GM21717 (cell line): ENCODE measurements around the gene RNASEH1.
"Not testable (repeated sequence)": the region's sequence is repeated elsewhere in the genome, so short reads cannot be mapped to it uniquely, and the experiment has no call there.

Experiments used
- ATAC-seq: cut with Tn5 transposase; IDR thresholded peaks from one replicate; pipeline ENCODE4 v1.9.1; 2021; ENCODE audit warnings: mild to moderate bottlenecking, moderate library complexity; ENCODE audit not compliant: unreplicated experiment

Gene RNASEH1

GRCh38 chr2:3522961-3523421 lies 35.1 kb downstream of the RNASEH1 start:
- ATAC-seq = no peak

- ATAC-seq = no peak
Measured at GRCh38 chr2:3520591-3520990, 37.5 kb downstream of the RNASEH1 start.

GRCh38 chr2:3519255-3520205 lies 38.6 kb downstream of the RNASEH1 start, which contains the start of gene ADI1:
TSS of gene ADI1 (minus strand) at chr2:3519531. CDS start at chr2:3519487, 44 bp downstream.
- peak; percentile 71 for ATAC-seq

- peak; percentile 78 for ATAC-seq
Measured at GRCh38 chr2:3518496-3519254, 39.5 kb downstream of the RNASEH1 start.

- no peak for ATAC-seq
Measured at GRCh38 chr2:3517948-3518495, 40.1 kb downstream of the RNASEH1 start.

- no peak for ATAC-seq
Measured at GRCh38 chr2:3516831-3517230, 41.3 kb downstream of the RNASEH1 start.

- not testable (repeated sequence) for ATAC-seq
Measured at GRCh38 chr2:3515438-3515837, 42.7 kb downstream of the RNASEH1 start.

GRCh38 chr2:3513026-3513810 lies 44.9 kb downstream of the RNASEH1 start:
- ATAC-seq = no peak

- no peak for ATAC-seq
Measured at GRCh38 chr2:3512086-3512485, 46.0 kb downstream of the RNASEH1 start.

GRCh38 chr2:3505771-3506170 lies 52.4 kb downstream of the RNASEH1 start:
- no peak for ATAC-seq

GRCh38 chr2:3504741-3505140 lies 53.4 kb downstream of the RNASEH1 start:
- ATAC-seq = no peak

- ATAC-seq = no peak
Measured at GRCh38 chr2:3503483-3503882, 54.6 kb downstream of the RNASEH1 start.

GRCh38 chr2:3503046-3503445 lies 55.1 kb downstream of the RNASEH1 start:
- ATAC-seq = no peak

- ATAC-seq = no peak
Measured at GRCh38 chr2:3500326-3500899, 57.7 kb downstream of the RNASEH1 start.

GRCh38 chr2:3498783-3499394 lies 59.2 kb downstream of the RNASEH1 start:
- ATAC-seq = no peak

- ATAC-seq = not testable (repeated sequence)
Measured at GRCh38 chr2:3496708-3497080, 61.4 kb downstream of the RNASEH1 start.
